MM.1S (cell line): ENCODE results near the gene MTCP1.

Experiments used
- DNase-seq: peaks from one replicate; pipeline ENCODE4 v3.0.0-alpha.2; 2015
- H2AFZ ChIP-seq: fragments of 300-600 bp; sonication (generic); 2 replicates; pipeline ENCODE4 v1.6.0; 2016; ENCODE audit warnings: antibody characterized with exemption, low read length
- H3F3A ChIP-seq: fragments of 300-600 bp; sonication (generic); 2 replicates; pipeline ENCODE4 v1.6.1; 2016; ENCODE audit warnings: mild to moderate bottlenecking, antibody characterized with exemption, low read length, moderate library complexity, mixed read lengths; ENCODE audit not compliant: insufficient read depth
- H3K27ac ChIP-seq: fragments of 300-600 bp; sonication (generic); 2 replicates; pipeline ENCODE4 v1.5.1; 2016; ENCODE audit warnings: mild to moderate bottlenecking, low read length
- H3K27me3 ChIP-seq: fragments of 300-600 bp; sonication (generic); replicated peaks from 2 replicates; pipeline ENCODE4 v1.6.0; 2016; ENCODE audit warnings: low read length; ENCODE audit not compliant: insufficient read depth
- H3K36me3 ChIP-seq: fragments of 300-600 bp; sonication (generic); replicated peaks from 2 replicates; pipeline ENCODE4 v1.6.1; 2016; ENCODE audit warnings: mild to moderate bottlenecking, low read length, mixed read lengths; ENCODE audit not compliant: insufficient read depth
- H3K4me1 ChIP-seq: fragments of 300-600 bp; sonication (generic); 2 replicates; pipeline ENCODE4 v1.6.1; 2016; ENCODE audit warnings: low read length, mixed read lengths
- H3K4me2 ChIP-seq: fragments of 300-600 bp; sonication (generic); 2 replicates; pipeline ENCODE4 v1.6.0; 2016; ENCODE audit warnings: low read depth, low read length
- H3K4me3 ChIP-seq: fragments of 300-600 bp; sonication (generic); 2 replicates; pipeline ENCODE4 v1.5.1; 2016; ENCODE audit warnings: low read length, mixed read lengths
- H3K79me2 ChIP-seq: fragments of 300-600 bp; sonication (generic); 2 replicates; pipeline ENCODE4 v1.6.1; 2016; ENCODE audit warnings: mixed run types, low read length, mixed read lengths
- H3K9ac ChIP-seq: fragments of 300-600 bp; sonication (generic); 2 replicates; pipeline ENCODE4 v1.6.1; 2016; ENCODE audit warnings: low read length, mixed read lengths
- H3K9me2 ChIP-seq: fragments of 300-600 bp; sonication (generic); replicated peaks from 2 replicates; pipeline ENCODE4 v1.6.1; 2016; ENCODE audit warnings: mild to moderate bottlenecking, low read length, mixed read lengths; ENCODE audit not compliant: insufficient read depth
- H3K9me3 ChIP-seq: fragments of 300-600 bp; sonication (generic); replicated peaks from 2 replicates; pipeline ENCODE4 v1.6.1; 2016; ENCODE audit warnings: mild to moderate bottlenecking, low read length, mixed read lengths; ENCODE audit not compliant: insufficient read depth
- H4K20me1 ChIP-seq: fragments of 300-600 bp; sonication (generic); 2 replicates; pipeline ENCODE4 v1.6.1; 2016; ENCODE audit warnings: mild to moderate bottlenecking, low read length, moderate library complexity, mixed read lengths; ENCODE audit not compliant: insufficient read depth
- CTCF ChIP-seq: fragments of 300-600 bp; sonication (generic); IDR thresholded peaks from 2 replicates; pipeline ENCODE4 v1.5.1; 2016; ENCODE audit warnings: antibody characterized with exemption, low read length, mixed read lengths
- EZH2 ChIP-seq: fragments of 300-600 bp; sonication (generic); optimal IDR thresholded peaks from 2 replicates; pipeline ENCODE3; 2017; ENCODE audit warnings: low read depth, mild to moderate bottlenecking, antibody characterized with exemption, low read length, mixed read lengths
- EZH2phosphoT487 ChIP-seq: fragments of 300-600 bp; sonication (generic); IDR thresholded peaks from 2 replicates; pipeline ENCODE4 v1.6.1; 2018; ENCODE audit warnings: antibody characterized with exemption, low read length

Gene MTCP1

DNA sequence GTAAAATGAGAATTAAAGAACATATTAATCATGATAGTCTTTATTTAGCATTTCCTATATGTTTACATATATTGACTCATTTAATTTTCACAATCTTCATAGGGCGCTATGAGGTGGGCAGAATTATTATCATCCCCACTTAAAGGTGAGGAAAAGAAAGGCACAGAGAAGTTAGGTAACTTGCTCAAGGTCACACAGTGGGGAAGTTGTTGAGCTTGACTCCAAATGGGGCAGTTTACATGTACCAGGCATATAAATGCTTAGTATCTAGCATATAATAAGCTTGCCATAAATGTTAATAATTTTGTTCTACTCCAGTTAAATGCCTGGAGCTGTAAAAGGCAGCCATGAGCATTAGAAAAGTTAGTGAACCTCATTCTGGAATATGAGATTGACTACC is 1.5 kb downstream of the MTCP1 start:
- H3K79me2 ChIP-seq: peaks cover 26% of the 10 kb centered on the region
- no peaks in the 10 kb centered on the region for H3K9me3 ChIP-seq
- H3K27ac ChIP-seq: no peak overlapping the region
- H3K36me3 ChIP-seq: no peaks in the 10 kb centered on the region
- no peaks in the 10 kb centered on the region for H3K9me2 ChIP-seq
- peak overlapping the region; percentile 61; the same call in 1 of the 2 replicates for H3K4me2 ChIP-seq
- no peak for DNase-seq
- H3K27me3 ChIP-seq: no peaks in the 10 kb centered on the region
- H2AFZ ChIP-seq: no peak overlapping the region
- H3F3A ChIP-seq: no peaks in the 10 kb centered on the region; the same call in 1 of the 2 replicates
- H3K4me3 ChIP-seq: no peak overlapping the region
- TF ChIP-seq CTCF (no peak), EZH2phosphoT487 (no peak), EZH2 (no peak)
- no peak overlapping the region for H3K9ac ChIP-seq
- no peaks in the 10 kb centered on the region for H4K20me1 ChIP-seq
- peaks cover 5% of the 10 kb centered on the region; the same call in 1 of the 2 replicates for H3K4me1 ChIP-seq

DNA sequence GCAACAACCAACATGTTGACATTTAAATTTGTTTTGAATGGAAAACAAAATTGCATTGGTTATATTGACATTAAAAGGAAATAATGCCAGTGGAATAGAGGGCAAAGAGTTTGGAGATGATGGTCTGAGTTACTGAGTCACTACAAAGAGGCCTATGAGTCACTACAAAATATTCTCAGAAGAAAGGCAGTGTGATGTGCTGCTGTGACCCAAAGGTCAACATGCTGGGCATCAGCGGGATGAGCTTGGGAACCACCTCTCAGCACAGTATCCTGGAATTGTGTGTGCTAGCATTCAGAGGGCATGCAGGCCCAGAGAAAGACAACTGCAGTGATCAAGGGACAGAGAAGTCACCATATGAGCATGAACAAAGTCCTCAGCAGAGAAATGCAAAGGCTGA is 2.8 kb downstream of the MTCP1 start:
- no peak overlapping the region for H3K4me2 ChIP-seq
- H3K4me3 ChIP-seq: no peak overlapping the region
- H3K27ac ChIP-seq: no peak overlapping the region
- TF ChIP-seq EZH2 (no peak), CTCF (no peak), EZH2phosphoT487 (no peak)
- no peaks in the 10 kb centered on the region for H3K9me3 ChIP-seq
- H3K27me3 ChIP-seq: no peaks in the 10 kb centered on the region
- no peaks in the 10 kb centered on the region for H3K9me2 ChIP-seq
- peaks cover 19% of the 10 kb centered on the region for H3K79me2 ChIP-seq
- no peak for DNase-seq
- H3F3A ChIP-seq: no peaks in the 10 kb centered on the region
- H4K20me1 ChIP-seq: no peaks in the 10 kb centered on the region
- no peak overlapping the region for H3K9ac ChIP-seq
- H2AFZ ChIP-seq: no peak overlapping the region
- H3K36me3 ChIP-seq: no peaks in the 10 kb centered on the region
- no peaks in the 10 kb centered on the region for H3K4me1 ChIP-seq

DNA sequence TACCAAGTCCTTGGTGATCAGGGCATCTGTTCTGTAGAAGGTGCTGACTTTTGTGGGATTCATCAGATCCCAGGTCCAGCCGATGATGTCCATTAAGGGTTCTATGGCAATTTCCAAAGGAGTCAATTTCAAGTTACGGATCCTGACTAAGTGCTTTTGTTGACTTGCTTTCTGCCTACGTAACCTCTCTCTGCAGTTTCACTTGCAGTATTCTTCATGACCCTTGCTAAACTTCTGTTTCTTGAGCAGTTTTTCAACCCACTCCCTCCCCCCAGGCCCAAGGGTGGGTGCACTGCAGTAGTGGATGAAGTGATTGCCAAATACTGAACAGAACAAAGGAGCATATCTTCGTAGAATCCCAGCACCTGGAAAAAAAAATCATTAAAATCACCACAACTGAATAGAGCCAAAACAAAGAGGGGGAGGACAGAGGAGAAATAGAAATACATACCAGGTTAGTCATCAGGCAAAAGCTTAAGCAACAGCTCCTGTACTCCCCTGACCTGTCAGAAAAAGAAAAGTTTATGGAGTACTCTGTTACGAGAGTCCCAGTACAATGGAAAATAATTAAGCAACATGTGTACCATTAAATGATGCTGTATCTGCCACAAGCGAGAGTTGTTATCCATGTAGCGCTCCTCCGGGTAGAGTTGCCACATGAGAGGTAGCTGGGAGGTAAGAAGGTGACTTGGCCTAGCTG is 5.8 kb downstream of the MTCP1 start:
- no peaks in the 10 kb centered on the region for H3K9me3 ChIP-seq
- no peak overlapping the region for H3K9ac ChIP-seq
- TF ChIP-seq CTCF (no peak), EZH2 (no peak), EZH2phosphoT487 (no peak)
- H3F3A ChIP-seq: no peaks in the 10 kb centered on the region
- no peaks in the 10 kb centered on the region for H3K36me3 ChIP-seq
- peaks cover 2% of the 10 kb centered on the region; the same call in 1 of the 2 replicates for H3K79me2 ChIP-seq
- no peaks in the 10 kb centered on the region for H3K9me2 ChIP-seq
- H4K20me1 ChIP-seq: no peaks in the 10 kb centered on the region
- no peak for DNase-seq
- no peak overlapping the region for H3K4me2 ChIP-seq
- H2AFZ ChIP-seq: no peak overlapping the region
- H3K27me3 ChIP-seq: no peaks in the 10 kb centered on the region
- no peak overlapping the region for H3K4me3 ChIP-seq
- no peak overlapping the region for H3K27ac ChIP-seq
- no peaks in the 10 kb centered on the region for H3K4me1 ChIP-seq
